PC-3 (cell line): ENCODE results near the gene ST7. TPM values are rescaled to one million over a fixed set of nuclear protein-coding genes. Genes with fewer than 3 reads are reported as not detected.
"Not testable (repeated sequence)": the region's sequence is repeated elsewhere in the genome, so short reads cannot be mapped to it uniquely, and the experiment has no call there.

ENCODE experiments used
- ATAC-seq: fragments of 200-7000 bp; cut with Tn5 transposase; 2 replicates; pipeline ENCODE4 v1.9.1; 2020; ENCODE audit warnings: mild to moderate bottlenecking, moderate library complexity
- BruUV-seq: library from RNA; stranded (reverse); fragments of 400-500 nt; replicated peaks from 2 replicates; lab custom pipeline; 2021; lab: Mats Ljungman, UMichigan
- CTCF ChIA-PET: fragments of 300-600 bp; sonication (Branson Sonifier 250); formaldehyde crosslinking; loops from one replicate; lab custom pipeline; 2022; ENCODE audit warnings: antibody characterized with exemption; lab: Charles Lee
- POLR2A ChIA-PET: fragments of 300-600 bp; sonication (Branson Sonifier 250); formaldehyde crosslinking; loops from one replicate; lab custom pipeline; 2022; ENCODE audit warnings: antibody characterized with exemption; ENCODE audit not compliant: unreplicated experiment; lab: Charles Lee
- DNase-seq: peaks from one replicate; pipeline ENCODE4 v3.0.0-alpha.2; 2015
- H2AFZ ChIP-seq: fragments of 300-600 bp; sonication (generic); 2 replicates; pipeline ENCODE4 v1.6.0; 2016; ENCODE audit warnings: antibody characterized with exemption, low read length
- H3F3A ChIP-seq: fragments of 300-600 bp; sonication (generic); one replicate; pipeline ENCODE4 v1.6.0; 2017; ENCODE audit warnings: antibody characterized with exemption, low read length, control low read depth, mild to moderate bottlenecking; ENCODE audit not compliant: unreplicated experiment
- H3K27ac ChIP-seq: fragments of 300-600 bp; sonication (generic); 2 replicates; pipeline ENCODE4 v1.5.1; 2016; ENCODE audit warnings: mild to moderate bottlenecking, low read length
- H3K27me3 ChIP-seq: fragments of 300-600 bp; sonication (generic); 2 replicates; pipeline ENCODE4 v1.6.1; 2016; ENCODE audit warnings: low read length, mixed read lengths
- H3K36me3 ChIP-seq: fragments of 300-600 bp; sonication (generic); 2 replicates; pipeline ENCODE4 v1.6.1; 2016; ENCODE audit warnings: low read depth, mixed run types, low read length, mixed read lengths
- H3K4me1 ChIP-seq: fragments of 300-600 bp; sonication (generic); 2 replicates; pipeline ENCODE4 v1.5.1; 2016; ENCODE audit warnings: low read length; ENCODE audit not compliant: insufficient read depth
- H3K4me2 ChIP-seq: fragments of 300-600 bp; sonication (generic); 2 replicates; pipeline ENCODE4 v1.6.0; 2016; ENCODE audit warnings: low read length
- H3K4me3 ChIP-seq: fragments of 300-600 bp; sonication (generic); 2 replicates; pipeline ENCODE4 v1.5.1; 2016; ENCODE audit warnings: mild to moderate bottlenecking, low read length, mixed read lengths
- H3K79me2 ChIP-seq: fragments of 300-600 bp; sonication (generic); 2 replicates; pipeline ENCODE4 v1.6.1; 2017; ENCODE audit warnings: low read length, mixed read lengths
- H3K9ac ChIP-seq: fragments of 300-600 bp; sonication (generic); 2 replicates; pipeline ENCODE4 v1.6.0; 2016; ENCODE audit warnings: mild to moderate bottlenecking, low read length
- H3K9me2 ChIP-seq: fragments of 300-600 bp; sonication (generic); replicated peaks from 2 replicates; pipeline ENCODE4 v1.6.1; 2016; ENCODE audit warnings: mixed run types, low read length, mixed read lengths
- H3K9me3 ChIP-seq: fragments of 300-600 bp; sonication (generic); 2 replicates; pipeline ENCODE4 v1.6.1; 2016; ENCODE audit warnings: low read length, mixed read lengths
- H4K20me1 ChIP-seq: fragments of 300-600 bp; sonication (generic); 2 replicates; pipeline ENCODE4 v1.6.1; 2016; ENCODE audit warnings: low read length, mixed read lengths
- EZH2 ChIP-seq: fragments of 300-600 bp; sonication (generic); IDR thresholded peaks from one replicate; pipeline ENCODE4 v1.6.1; 2017; ENCODE audit warnings: antibody characterized with exemption, mild to moderate bottlenecking, low read length; ENCODE audit not compliant: unreplicated experiment
- EZH2phosphoT487 ChIP-seq: fragments of 300-600 bp; sonication (generic); IDR thresholded peaks from 2 replicates; pipeline ENCODE4 v1.6.1; 2018; ENCODE audit warnings: mild to moderate bottlenecking, antibody characterized with exemption, low read length, borderline replicate concordance
- intact Hi-C: fragments of 100-400 bp; cut with micrococcal nuclease; formaldehyde crosslinking; loops from 2 replicates; pipeline ENCODE4 v1.9.0; 2023
- total RNA-seq: library from RNA; depleted of rRNA; stranded (reverse); fragments of >200 nt; gene quantifications from 2 replicates; pipeline ENCODE4 v1.2.3, GENCODE V29; 2014
- TF ChIP-seq, protein P1 (sequence below): fragments of 300-600 bp; sonication (generic); conservative IDR thresholded peaks from 2 replicates; pipeline ENCODE4 v1.5.1; 2017; ENCODE audit warnings: antibody characterized with exemption, low read depth, mild to moderate bottlenecking, low read length

ST7 gene
- total RNA-seq, 1 experiment from 2014 or later = 19.7 TPM

DNA sequence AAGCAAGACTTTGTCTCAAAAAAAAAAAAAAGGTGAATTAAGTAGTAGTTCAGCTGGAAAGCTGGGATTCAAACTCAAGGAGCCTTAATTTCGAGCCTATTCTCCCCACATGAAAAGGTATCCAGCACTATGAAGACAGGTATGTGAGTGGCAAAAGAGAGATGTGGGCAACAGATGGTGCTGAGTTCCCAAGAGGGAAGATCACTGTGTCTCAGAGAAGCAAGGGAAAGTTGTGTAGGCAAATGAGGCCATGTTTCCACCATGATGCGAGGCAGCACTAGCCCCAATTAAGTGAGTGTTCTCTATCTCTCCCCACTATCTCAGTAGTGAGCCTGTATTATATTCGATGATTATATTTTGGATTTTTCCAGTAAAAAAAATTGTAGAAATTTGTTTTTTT lies 19.8 kb upstream of the ST7 start:
- no peaks in the 10 kb centered on the region for H3K9me2 ChIP-seq
- H3K9me3 ChIP-seq = no peaks in the 10 kb centered on the region
- DNase-seq (no peak), ATAC-seq (no peak)
- no TSS peak for BruUV-seq
- no peaks in the 10 kb centered on the region for H3K79me2 ChIP-seq
- H3K36me3 ChIP-seq = no peaks in the 10 kb centered on the region
- TF ChIP-seq, protein P1, sequence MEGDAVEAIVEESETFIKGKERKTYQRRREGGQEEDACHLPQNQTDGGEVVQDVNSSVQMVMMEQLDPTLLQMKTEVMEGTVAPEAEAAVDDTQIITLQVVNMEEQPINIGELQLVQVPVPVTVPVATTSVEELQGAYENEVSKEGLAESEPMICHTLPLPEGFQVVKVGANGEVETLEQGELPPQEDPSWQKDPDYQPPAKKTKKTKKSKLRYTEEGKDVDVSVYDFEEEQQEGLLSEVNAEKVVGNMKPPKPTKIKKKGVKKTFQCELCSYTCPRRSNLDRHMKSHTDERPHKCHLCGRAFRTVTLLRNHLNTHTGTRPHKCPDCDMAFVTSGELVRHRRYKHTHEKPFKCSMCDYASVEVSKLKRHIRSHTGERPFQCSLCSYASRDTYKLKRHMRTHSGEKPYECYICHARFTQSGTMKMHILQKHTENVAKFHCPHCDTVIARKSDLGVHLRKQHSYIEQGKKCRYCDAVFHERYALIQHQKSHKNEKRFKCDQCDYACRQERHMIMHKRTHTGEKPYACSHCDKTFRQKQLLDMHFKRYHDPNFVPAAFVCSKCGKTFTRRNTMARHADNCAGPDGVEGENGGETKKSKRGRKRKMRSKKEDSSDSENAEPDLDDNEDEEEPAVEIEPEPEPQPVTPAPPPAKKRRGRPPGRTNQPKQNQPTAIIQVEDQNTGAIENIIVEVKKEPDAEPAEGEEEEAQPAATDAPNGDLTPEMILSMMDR = no peak
- TF ChIP-seq EZH2phosphoT487 (no peak), EZH2 (no peak)
- intact Hi-C loops = no loop called here
- H3K4me2 ChIP-seq = no peak overlapping the region
- no peaks in the 10 kb centered on the region for H3F3A ChIP-seq
- no peaks in the 10 kb centered on the region for H4K20me1 ChIP-seq
- H3K4me3 ChIP-seq = no peak overlapping the region
- H3K4me1 ChIP-seq = peaks cover 7% of the 10 kb centered on the region; the same call in 1 of the 2 replicates
- H3K27me3 ChIP-seq = no peaks in the 10 kb centered on the region
- no peak overlapping the region for H3K9ac ChIP-seq
- ChIA-PET CTCF (no interaction called here), POLR2A (no interaction called here)
- H3K27ac ChIP-seq = no peak overlapping the region
- no peak overlapping the region for H2AFZ ChIP-seq

DNA sequence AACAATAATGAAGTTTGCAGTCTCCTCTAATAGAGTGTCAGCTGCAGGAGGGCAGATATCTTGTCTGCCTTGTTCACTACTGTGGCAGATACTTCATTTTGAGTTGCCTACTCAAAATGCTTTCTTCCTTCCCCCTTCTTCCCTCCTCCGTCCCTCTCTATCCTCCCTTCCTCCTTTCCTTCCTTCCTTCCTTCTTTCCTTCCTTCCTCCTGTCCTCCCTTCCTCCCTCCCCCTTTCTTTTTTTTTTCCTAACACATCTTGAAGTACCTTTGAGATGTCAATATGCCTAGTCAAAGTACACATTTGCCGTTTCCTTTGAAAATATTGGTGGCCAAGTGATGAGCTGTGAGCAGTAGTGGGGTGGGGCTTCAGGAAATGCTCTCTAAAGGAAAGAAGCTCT lies 18.7 kb upstream of the ST7 start:
- BruUV-seq = no TSS peak
- no peaks in the 10 kb centered on the region for H3K4me1 ChIP-seq
- H3K9ac ChIP-seq = no peak overlapping the region
- H3K27ac ChIP-seq = no peak overlapping the region
- H3K79me2 ChIP-seq = no peaks in the 10 kb centered on the region
- intact Hi-C loops = no loop called here
- ChIA-PET CTCF (interaction anchor here (0.7 kb wide), 1 partner anchor 667 kb away, joined by 4 read pairs; no protein-coding TSS in a partner anchor), POLR2A (interaction anchor here (0.5 kb wide), 1 partner anchor 661 kb away, joined by 3 read pairs; no protein-coding TSS in a partner anchor)
- TF ChIP-seq EZH2phosphoT487 = no peak
- TF ChIP-seq EZH2 = no peak
- TF ChIP-seq, protein P1 = no peak
- H3K36me3 ChIP-seq = no peaks in the 10 kb centered on the region
- H3F3A ChIP-seq = no peaks in the 10 kb centered on the region
- DNase-seq (no peak), ATAC-seq (no peak)
- no peaks in the 10 kb centered on the region for H3K27me3 ChIP-seq
- H2AFZ ChIP-seq = no peak overlapping the region
- no peaks in the 10 kb centered on the region for H4K20me1 ChIP-seq
- H3K9me3 ChIP-seq = no peaks in the 10 kb centered on the region
- no peak overlapping the region for H3K4me3 ChIP-seq
- no peaks in the 10 kb centered on the region for H3K9me2 ChIP-seq
- no peak overlapping the region for H3K4me2 ChIP-seq

GRCh38 chr7:116936844-116937243 lies 16.5 kb upstream of the ST7 start:
- ATAC-seq, DNase-seq, H3K4me3 ChIP-seq, H3K9ac ChIP-seq, intact Hi-C loops, H3K27me3 ChIP-seq, H3K27ac ChIP-seq, H3K4me2 ChIP-seq, BruUV-seq, H3K4me1 ChIP-seq, H3F3A ChIP-seq, H2AFZ ChIP-seq, H3K9me3 ChIP-seq, CTCF ChIA-PET, H3K79me2 ChIP-seq, H3K9me2 ChIP-seq, H4K20me1 ChIP-seq, H3K36me3 ChIP-seq, POLR2A ChIA-PET: not testable (repeated sequence)
